Esophagus muscularis mucosa (tissue), 3 donors: ENCODE data around the gene PSME3IP1.

Experiments
- POLR2A ChIP-seq: fragments of 450-650 bp; IDR thresholded peaks from one replicate; pipeline ENCODE4 v1.6.1; 2017; ENCODE audit warnings: antibody characterized with exemption, moderate library complexity, mild to moderate bottlenecking, low read depth
- TF ChIP-seq, protein P1 (sequence below), 3 experiments: fragments of 200-600 bp in 2 of 3; fragments of 450-650 bp in 1 of 3; sonication (generic) in 2 of 3; IDR thresholded peaks; one replicate each; pipeline ENCODE4 v1.5.1; 2017 to 2019; ENCODE audit warnings: antibody characterized with exemption in 3 of 3, mild to moderate bottlenecking in 2 of 3, moderate library complexity in 1 of 3

- TF ChIP-seq, protein P1, sequence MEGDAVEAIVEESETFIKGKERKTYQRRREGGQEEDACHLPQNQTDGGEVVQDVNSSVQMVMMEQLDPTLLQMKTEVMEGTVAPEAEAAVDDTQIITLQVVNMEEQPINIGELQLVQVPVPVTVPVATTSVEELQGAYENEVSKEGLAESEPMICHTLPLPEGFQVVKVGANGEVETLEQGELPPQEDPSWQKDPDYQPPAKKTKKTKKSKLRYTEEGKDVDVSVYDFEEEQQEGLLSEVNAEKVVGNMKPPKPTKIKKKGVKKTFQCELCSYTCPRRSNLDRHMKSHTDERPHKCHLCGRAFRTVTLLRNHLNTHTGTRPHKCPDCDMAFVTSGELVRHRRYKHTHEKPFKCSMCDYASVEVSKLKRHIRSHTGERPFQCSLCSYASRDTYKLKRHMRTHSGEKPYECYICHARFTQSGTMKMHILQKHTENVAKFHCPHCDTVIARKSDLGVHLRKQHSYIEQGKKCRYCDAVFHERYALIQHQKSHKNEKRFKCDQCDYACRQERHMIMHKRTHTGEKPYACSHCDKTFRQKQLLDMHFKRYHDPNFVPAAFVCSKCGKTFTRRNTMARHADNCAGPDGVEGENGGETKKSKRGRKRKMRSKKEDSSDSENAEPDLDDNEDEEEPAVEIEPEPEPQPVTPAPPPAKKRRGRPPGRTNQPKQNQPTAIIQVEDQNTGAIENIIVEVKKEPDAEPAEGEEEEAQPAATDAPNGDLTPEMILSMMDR (IDR thresholded peaks at IDR 0.05): no peak
- TF ChIP-seq POLR2A: no peak
These were observed 57.0 kb downstream of the PSME3IP1 start for GRCh38 chr16:57128771-57129389.
